SJSA1 (cell line): ENCODE data around the gene TMEM138. TPM values are rescaled to one million over a fixed set of nuclear protein-coding genes. Genes with fewer than 3 reads are reported as not detected.
A peak's percentile ranks its signal among the peaks of the same experiment; 100 is the strongest.

ENCODE experiments used
- DNase-seq, 2 experiments: peaks; one replicate each; pipeline ENCODE4 v3.0.0-alpha.2; 2015 to 2020; ENCODE audit warnings: low spot score in 2 of 2, low read depth in 1 of 2
- H3K27ac ChIP-seq: fragments of 250-450 bp; sonication (Bioruptor Pico); 2 replicates; pipeline ENCODE4 v1.5.1; 2020; ENCODE audit warnings: mild to moderate bottlenecking, moderate library complexity
- H3K27me3 ChIP-seq: fragments of 250-450 bp; sonication (Bioruptor Pico); replicated peaks from 2 replicates; pipeline ENCODE4 v1.5.1; 2020; ENCODE audit warnings: mild to moderate bottlenecking, moderate library complexity
- H3K36me3 ChIP-seq: fragments of 250-450 bp; sonication (Bioruptor Pico); 2 replicates; pipeline ENCODE4 v1.5.1; 2020; ENCODE audit warnings: mild to moderate bottlenecking
- H3K4me1 ChIP-seq: fragments of 250-450 bp; sonication (Bioruptor Pico); replicated peaks from 2 replicates; pipeline ENCODE4 v1.6.1; 2021; ENCODE audit warnings: mild to moderate bottlenecking
- H3K4me3 ChIP-seq: fragments of 250-450 bp; sonication (Bioruptor Pico); 2 replicates; pipeline ENCODE4 v1.5.1; 2020; ENCODE audit warnings: mild to moderate bottlenecking
- H3K9me3 ChIP-seq: fragments of 250-450 bp; sonication (Bioruptor Pico); replicated peaks from 2 replicates; pipeline ENCODE4 v1.5.1; 2020; ENCODE audit warnings: mild to moderate bottlenecking
- total RNA-seq: library from RNA; depleted of rRNA; stranded (reverse); fragments of >200 nt; shearing (Covaris generic); gene quantifications from 2 replicates; pipeline ENCODE4 v1.2.3, GENCODE V29; 2014; rRNA removed

TMEM138 gene
- total RNA-seq, result 46.1 and 65.4 TPM in 2 replicates

DNA sequence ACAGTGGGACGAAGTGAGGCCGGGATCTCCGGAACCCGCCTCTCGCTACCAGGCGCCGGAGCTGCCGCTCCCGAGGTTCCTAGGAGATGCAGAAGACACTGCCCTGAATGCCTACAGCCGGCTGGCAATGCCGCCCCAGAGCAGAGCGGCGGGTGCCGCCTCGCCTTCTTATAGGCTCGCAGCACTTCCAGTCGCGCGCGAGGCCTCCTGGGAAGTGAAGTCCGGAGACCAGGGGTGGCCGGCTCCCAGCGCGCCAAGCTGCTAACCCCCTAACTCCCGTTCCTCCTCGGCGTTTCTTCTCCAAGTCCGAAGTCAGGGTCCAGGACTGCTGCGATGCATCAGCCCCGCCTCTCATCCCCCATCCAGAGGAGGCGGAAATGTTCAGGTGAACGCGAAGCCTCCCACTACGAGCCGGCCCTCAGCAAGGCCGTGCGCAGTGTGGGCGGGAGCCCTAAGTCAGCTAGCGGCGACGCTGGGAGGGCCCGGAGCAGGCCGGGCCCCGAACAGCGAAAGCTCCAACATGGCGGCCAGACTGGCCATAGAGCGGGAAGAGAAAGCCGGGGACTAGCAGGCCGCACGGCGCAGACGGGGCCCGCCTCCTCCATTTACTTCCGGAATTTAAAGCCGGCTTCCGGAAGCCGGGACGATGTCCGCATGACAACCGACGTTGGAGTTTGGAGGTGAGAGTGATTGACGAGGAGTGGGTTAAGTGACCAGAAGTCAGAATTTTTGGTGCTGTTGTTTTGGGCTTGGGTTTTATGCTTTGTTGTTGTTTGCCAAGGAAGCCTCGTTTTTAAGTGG, at the start of gene TMEM138, which contains the start of gene CYB561A3:
Gene TMEM138, plus strand, starts transcription at position 634 of the 801 bp plus-strand sequence. CDS start 2,017 bp downstream, outside the sequence.
Gene CYB561A3, minus strand, starts transcription at position 142 of the 801 bp plus-strand sequence. CDS start 5,169 bp downstream, outside the sequence.
- Histone ChIP-seq H3K4me3 (peak within 1 kb of the TSS; percentile 56), H3K27me3 (no peaks in the 10 kb centered on the region), H3K27ac (peak within 1 kb of the TSS; percentile 95), H3K9me3 (no peaks in the 10 kb centered on the region), H3K36me3 (peaks cover 50% of the 10 kb centered on the region), H3K4me1 (peaks cover 39% of the 10 kb centered on the region)
- DNase-seq, result peak; percentile 98 to 99

DNA sequence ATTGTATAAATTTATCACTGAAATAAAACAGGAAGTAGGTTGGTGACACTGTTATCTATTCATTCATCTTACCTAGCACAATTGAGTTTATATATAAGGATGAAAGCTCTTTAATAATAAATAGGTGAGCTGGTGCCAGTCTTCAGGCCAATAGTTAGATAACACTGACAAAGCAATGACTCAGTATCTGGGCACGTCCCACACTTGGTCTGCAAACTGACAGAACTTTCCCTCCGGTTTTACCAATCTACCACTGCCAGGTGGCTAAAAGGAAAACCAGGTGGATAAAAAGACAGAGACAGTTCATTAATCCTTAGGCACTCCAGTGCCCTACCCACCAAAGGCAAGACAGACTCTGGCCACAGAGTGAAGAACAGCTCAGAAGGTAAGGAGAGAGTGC, 46.9 kb upstream of the TMEM138 start:
- H3K4me1 ChIP-seq, result no peaks in the 10 kb centered on the region
- no peak overlapping the region for H3K27ac ChIP-seq
- no peak for DNase-seq
- H3K4me3 ChIP-seq, result no peak overlapping the region
- no peaks in the 10 kb centered on the region for H3K9me3 ChIP-seq
- no peaks in the 10 kb centered on the region for H3K27me3 ChIP-seq
- peaks cover 93% of the 10 kb centered on the region for H3K36me3 ChIP-seq

DNA sequence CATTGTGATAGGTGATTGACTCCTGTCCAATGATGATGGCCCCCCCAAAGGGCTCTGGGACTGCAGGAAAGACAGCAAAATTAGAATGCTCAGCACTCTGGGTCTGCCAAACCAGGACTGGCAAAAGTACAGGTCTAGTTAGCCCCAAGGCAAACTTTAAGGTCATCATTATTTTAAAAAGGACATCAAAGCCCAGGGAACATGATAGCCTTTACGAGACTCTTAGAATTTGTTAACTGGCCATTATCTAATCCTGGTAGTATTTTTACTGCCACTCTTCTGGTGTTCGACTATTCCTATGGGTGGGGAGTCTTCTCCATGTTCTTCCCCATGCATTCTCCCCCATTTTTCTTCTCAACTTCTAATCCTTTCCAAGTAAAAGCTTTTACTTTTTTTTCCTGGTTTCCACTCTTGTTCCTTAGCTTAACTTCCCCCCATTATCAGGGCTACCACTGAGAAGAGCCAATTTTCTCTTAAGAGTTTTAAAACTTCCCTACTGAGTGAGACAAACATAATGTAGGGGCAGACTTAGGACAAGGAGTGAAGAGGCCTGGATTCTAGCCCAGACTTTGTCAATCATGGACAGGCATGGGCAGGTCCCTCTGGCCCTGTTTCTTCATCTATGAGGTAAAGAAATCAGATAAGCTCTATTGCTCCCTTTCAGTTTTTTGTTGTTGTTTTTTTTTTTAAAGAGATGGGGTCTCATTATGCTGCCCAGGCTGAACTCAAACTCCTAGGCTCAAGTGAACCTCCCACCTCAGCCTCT, 36.3 kb upstream of the TMEM138 start:
- Histone ChIP-seq H3K27me3 (no peaks in the 10 kb centered on the region), H3K9me3 (no peaks in the 10 kb centered on the region), H3K27ac (no peak overlapping the region), H3K36me3 (peaks cover 97% of the 10 kb centered on the region), H3K4me3 (no peak overlapping the region), H3K4me1 (no peaks in the 10 kb centered on the region)
- DNase-seq, result no peak

DNA sequence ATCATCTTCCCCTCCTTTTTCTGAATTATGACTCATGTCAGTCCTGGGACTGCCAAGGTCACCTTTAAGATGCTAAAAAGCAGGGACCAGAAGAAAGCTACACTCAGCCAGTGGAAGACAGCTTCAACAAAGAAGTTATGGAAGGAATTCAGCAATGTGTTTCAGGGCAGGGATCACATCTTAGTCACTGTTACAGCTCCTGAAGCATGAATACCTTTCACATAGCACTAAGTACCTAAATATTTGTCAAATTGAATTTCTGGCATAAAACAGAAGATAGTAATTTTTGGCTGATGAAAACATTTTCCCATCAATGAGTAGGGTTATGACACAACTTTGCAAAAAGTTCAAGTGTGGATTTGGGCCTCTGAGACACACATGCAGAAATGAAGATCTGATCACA, 34.5 kb upstream of the TMEM138 start:
- H3K36me3 ChIP-seq, result peaks cover 93% of the 10 kb centered on the region
- no peaks in the 10 kb centered on the region for H3K9me3 ChIP-seq
- H3K4me1 ChIP-seq, result peaks cover 8% of the 10 kb centered on the region
- no peak overlapping the region for H3K4me3 ChIP-seq
- H3K27ac ChIP-seq, result no peak overlapping the region
- H3K27me3 ChIP-seq, result no peaks in the 10 kb centered on the region
- DNase-seq, result no peak

DNA sequence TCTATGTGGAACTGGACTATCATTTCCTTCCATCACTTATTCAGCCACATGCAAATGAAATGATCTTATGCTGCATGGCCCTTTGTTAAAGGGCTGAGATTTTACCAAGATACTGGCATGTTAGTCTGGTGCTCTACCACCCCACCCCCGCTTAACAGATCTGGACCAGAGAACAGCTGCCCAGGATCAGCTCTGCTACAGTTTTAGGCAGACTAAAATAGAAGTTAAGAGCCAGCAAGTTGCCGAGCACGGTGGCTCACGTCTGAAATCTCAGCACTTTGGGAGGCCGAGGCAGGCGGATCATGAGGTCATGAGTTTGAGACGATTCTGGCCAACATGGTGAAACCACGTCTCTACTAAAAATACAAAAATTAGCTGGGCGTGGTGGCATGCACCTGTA, 33.8 kb upstream of the TMEM138 start:
- no peak for DNase-seq
- no peak overlapping the region for H3K4me3 ChIP-seq
- H3K9me3 ChIP-seq, result no peaks in the 10 kb centered on the region
- H3K27ac ChIP-seq, result no peak overlapping the region
- peaks cover 9% of the 10 kb centered on the region for H3K4me1 ChIP-seq
- H3K36me3 ChIP-seq, result peaks cover 89% of the 10 kb centered on the region
- no peaks in the 10 kb centered on the region for H3K27me3 ChIP-seq

DNA sequence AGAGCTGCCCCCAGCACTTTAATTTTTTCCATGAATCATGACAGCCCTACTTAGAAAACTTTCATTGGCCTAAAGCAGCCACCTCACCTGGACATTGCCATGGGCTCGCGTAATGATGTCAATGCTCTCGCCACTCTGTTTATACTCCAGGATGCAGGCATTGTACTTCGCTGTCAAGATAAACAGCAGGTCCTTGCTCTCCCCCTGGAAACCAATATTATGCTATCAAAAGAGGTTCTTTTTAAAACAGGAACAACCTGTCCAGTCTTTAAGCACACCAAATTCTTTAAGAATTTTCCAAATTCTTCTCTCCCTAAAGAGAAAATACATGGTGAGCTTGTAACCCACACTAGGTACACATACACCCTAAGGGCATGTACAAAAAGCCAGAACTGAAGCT, 32.3 kb upstream of the TMEM138 start:
- Histone ChIP-seq H3K27ac (no peak overlapping the region), H3K4me3 (no peak overlapping the region), H3K4me1 (peaks cover 17% of the 10 kb centered on the region), H3K9me3 (no peaks in the 10 kb centered on the region), H3K36me3 (peaks cover 74% of the 10 kb centered on the region), H3K27me3 (no peaks in the 10 kb centered on the region)
- no peak for DNase-seq

DNA sequence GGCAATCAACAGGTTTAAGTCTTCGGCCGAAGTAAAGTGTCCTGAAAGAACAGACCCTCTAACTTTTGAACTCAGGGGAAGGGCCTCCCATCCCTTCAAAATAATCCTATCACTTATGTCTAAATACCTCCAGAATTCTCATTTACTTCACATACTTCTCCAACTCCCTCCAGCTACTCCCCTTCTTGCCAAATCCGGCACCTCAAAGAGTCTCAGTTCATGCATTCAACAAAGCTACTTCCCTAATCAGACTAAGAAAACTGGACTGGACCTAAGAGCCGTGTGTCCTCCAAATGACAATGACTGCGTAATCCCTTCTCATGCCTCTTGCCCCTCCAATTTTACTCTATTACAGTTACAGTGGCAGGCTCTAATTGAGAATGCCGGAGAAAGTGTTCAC, 30.5 kb upstream of the TMEM138 start:
- H3K27ac ChIP-seq, result no peak overlapping the region
- DNase-seq, result no peak

DNA sequence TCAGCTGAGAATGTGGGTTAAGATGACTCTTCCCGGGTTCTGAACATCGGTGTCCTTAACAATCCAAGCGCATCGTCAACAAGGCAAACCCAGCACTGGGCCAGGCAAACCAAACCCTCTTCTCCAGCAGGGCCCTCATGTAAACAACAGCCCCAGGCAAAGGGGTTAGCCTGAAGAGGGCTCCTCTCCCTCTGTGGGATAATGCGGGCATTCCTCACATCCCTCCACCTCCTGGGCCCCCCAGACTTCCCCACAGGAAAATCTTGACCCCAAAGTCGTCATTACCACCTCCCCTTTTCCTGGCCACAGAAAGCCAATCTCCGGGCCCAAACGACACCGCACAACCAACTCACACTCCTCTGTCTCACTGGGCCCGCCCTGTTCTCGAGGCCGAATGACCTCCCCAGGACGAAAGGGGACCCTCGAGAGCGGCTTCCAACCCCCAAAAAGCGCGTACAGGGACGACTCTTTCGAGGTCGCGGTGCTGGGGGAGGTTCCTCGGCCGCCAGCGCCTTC, 29.8 kb upstream of the TMEM138 start:
- Histone ChIP-seq H3K27ac (peak overlapping the region; percentile 68), H3K27me3 (no peaks in the 10 kb centered on the region)
- peak; percentile 58 to 60 for DNase-seq

More for the DNA sequence above, 30.5 kb upstream of the TMEM138 start:
- H3K36me3 ChIP-seq, result peaks cover 56% of the 10 kb centered on the region
- peak overlapping the region; percentile 80 for H3K4me3 ChIP-seq
- no peaks in the 10 kb centered on the region for H3K9me3 ChIP-seq
- H3K27me3 ChIP-seq, result no peaks in the 10 kb centered on the region
- H3K4me1 ChIP-seq, result peaks cover 25% of the 10 kb centered on the region

DNA sequence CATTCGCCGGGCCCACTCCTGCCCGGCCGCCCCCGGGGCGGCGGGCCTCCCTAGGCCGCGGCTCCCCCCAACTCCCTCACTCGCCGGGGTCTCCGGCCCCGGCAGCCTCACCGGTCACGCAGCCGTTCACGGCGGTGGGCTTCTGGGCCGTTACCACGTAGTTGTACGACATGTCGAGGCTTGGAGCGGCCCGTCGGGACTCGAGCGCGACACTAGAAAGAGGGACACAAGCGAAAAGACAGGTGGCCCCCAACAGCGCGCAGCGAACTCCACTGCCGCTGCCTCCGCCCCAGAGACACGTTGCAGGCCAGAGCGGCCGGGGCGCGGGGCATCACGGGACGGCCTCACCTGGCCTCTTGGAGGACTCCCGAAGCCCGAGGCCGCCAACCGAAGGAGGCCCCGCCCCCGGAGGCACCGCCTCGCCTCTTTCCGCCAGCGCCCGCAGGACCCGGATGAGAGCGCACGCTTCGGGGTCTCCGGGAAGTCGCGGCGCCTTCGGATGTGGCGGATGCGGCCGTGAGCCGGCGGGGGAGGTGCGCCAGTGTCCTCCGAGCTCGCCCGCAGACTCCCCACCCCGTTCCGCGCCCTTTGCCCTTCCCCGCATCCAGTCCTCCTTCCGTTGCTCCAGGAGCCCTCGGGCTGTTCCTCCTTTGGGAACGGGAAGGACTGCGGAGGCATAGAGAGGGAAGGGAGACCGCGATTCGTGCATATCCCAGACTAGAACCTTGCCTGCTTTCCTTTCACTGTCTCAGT, 29.2 kb upstream of the TMEM138 start, which contains the start of the genes DDB1 and TKFC:
Gene DDB1, minus strand, starts transcription at position 309 of the 753 bp plus-strand sequence. Its CDS starts 137 bp downstream, at position 172.
Gene TKFC, plus strand, starts transcription at position 432 of the 753 bp plus-strand sequence. CDS start 1,501 bp downstream, outside the sequence.
- DNase-seq, result peak; percentile 97 to 98
- Histone ChIP-seq H3K27ac (peak within 1 kb of the TSS; percentile 68), H3K4me3 (peak within 1 kb of the TSS; percentile 80), H3K27me3 (no peaks in the 10 kb centered on the region), H3K4me1 (peaks cover 25% of the 10 kb centered on the region), H3K9me3 (no peaks in the 10 kb centered on the region), H3K36me3 (peaks cover 43% of the 10 kb centered on the region)

More for the DNA sequence above, 29.8 kb upstream of the TMEM138 start:
- peaks cover 25% of the 10 kb centered on the region for H3K4me1 ChIP-seq
- H3K9me3 ChIP-seq, result no peaks in the 10 kb centered on the region
- H3K36me3 ChIP-seq, result peaks cover 49% of the 10 kb centered on the region
- H3K4me3 ChIP-seq, result peak overlapping the region; percentile 80

DNA sequence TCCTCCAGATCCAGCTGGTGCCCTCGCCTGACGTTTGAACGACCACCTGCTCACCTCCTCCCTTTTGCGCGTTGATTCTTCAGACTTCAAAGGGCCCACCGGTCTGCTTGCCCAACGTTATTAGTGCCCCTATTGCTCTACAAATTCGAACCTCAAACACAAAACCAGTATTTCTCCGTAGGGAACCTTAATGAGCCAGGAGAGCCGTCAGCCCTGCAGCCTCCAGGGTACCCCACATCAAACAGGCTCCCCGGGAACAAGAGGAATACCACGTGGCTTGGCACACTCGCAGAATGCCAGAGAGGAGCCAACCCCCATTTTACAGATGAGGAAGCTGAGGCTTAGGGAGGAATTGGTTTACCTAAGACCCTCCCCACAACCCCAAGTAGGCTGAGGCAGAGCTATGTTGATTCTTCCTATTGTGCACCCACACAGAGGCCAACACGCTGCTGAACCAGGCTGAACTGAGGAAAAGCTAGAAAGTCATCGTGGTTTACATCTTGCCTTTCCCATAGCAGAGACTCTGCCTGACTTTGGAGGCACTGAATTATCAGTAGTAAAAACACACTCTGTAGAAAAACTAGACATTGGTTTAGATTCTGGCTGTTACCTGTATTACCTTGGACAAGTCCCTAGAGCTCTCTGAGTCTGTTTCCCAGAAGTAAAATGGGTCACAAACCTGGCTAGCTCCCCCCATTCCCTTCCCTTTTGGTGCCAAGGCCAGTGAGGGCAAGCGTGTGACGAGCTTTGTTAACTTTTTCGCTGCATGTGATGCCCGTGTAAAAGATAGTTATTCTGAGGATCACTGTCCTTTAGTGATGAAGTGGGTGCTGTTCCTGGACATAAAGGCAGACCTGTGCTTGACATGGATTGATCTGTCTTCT, 28.4 kb upstream of the TMEM138 start:
- Histone ChIP-seq H3K4me1 (peaks cover 25% of the 10 kb centered on the region), H3K27ac (peak overlapping the region; percentile 68), H3K36me3 (peaks cover 34% of the 10 kb centered on the region), H3K27me3 (no peaks in the 10 kb centered on the region), H3K4me3 (peak overlapping the region; percentile 80), H3K9me3 (no peaks in the 10 kb centered on the region)
- DNase-seq, result no peak

DNA sequence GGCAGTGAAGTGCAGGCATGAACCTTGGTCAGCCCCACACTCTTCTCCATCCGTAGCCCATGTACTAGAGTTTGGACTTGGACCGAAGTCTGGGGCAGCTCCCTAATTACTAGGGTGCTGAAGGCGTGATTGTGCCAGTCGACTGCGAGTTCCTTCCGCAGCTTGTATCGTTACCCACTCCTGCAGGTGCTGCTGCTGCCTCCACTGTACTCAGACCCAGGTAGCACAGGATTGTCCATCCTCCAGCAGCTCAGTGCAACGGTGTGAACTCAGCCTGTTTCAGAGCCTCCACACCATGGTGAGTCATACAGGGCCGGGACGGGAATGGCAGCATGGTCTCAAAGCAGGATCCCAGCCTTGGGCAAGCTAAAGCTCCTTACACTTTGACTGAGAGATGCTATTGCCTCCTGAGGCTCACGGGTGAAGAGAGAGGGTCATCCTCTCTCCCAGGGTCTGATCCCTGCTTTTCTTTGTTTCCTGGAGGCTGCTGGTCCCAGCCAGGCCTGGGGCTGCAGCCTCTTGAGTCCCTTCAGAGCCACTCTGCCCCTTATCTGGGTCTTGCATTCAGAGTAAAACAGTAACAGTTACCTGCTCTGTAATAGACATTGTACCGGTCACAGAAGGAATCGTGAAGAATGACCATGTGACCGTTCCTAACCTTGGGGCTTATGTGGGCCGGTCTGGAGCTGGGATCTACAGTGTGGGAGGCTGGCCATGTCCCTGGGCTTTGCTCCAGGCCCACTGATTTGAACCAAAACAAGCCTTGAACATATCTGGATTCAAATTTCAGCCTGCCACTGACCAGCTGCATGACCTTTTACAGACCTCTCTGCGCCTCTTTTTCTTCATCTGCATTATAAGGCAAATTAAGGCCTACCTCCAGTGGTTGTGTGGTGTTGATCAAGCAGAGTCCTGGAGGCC, 27.5 kb upstream of the TMEM138 start:
- H3K4me3 ChIP-seq, result no peak overlapping the region
- peaks cover 25% of the 10 kb centered on the region for H3K36me3 ChIP-seq
- H3K4me1 ChIP-seq, result peaks cover 25% of the 10 kb centered on the region
- H3K27ac ChIP-seq, result no peak overlapping the region
- H3K9me3 ChIP-seq, result no peaks in the 10 kb centered on the region
- no peaks in the 10 kb centered on the region for H3K27me3 ChIP-seq
- peak in 1 of 2 experiments; percentile 55 for DNase-seq
